Right ventricle myocardium inferior (tissue), 1 donor: ENCODE measurements around the gene EHD1. TPM values are rescaled to one million over a fixed set of nuclear protein-coding genes. Genes with fewer than 3 reads are reported as not detected.

Experiments used
- microRNA-seq: library from miRNA; unstranded; fragments of <30 nt; microRNA quantifications from one replicate; pipeline ENCODE4 v1.2.0, GENCODE V29; 2020
- total RNA-seq: library from RNA; stranded (reverse); fragmentation: NEBNext Ultra II Directional; extraction: Animal tissue kit (Norgen Biotek cat#: 25700); gene quantifications from one replicate; pipeline ENCODE4 v1.2.1, GENCODE V29; 2021
- donor health status: DM: no; HTN: yes; CAD: no; lungs with severe emphysema.

EHD1 gene
- total RNA-seq, 1 donor from 2014 or later = 56.0 TPM

Small RNA genes lying within 50 kb of the gene (microRNA-seq; reads per million reads assigned to microRNA genes)
- not detected for gene MIR6749
- gene MIR6750 = not detected

Other genes starting within 250 kb of the EHD1 start
- gene NRXN2, start 155.4 kb downstream of the EHD1 start, total RNA-seq = 1.9 TPM
- 46.8 TPM for gene RASGRP2, start 134.5 kb downstream of the EHD1 start, total RNA-seq
- 179 TPM for gene PYGM, start 118.6 kb downstream of the EHD1 start, total RNA-seq
- 172 TPM for gene SF1, start 100.1 kb downstream of the EHD1 start, total RNA-seq
- 11.3 TPM for gene MAP4K2, start 75.4 kb downstream of the EHD1 start, total RNA-seq
- gene MEN1, start 68.1 kb downstream of the EHD1 start, total RNA-seq = 8.4 TPM
- gene CDC42BPG, start 34.0 kb downstream of the EHD1 start, total RNA-seq = 0.16 TPM
- gene ATG2A, start 38.6 kb upstream of the EHD1 start, total RNA-seq = 10.7 TPM
- 20.6 TPM for gene PPP2R5B, start 46.1 kb upstream of the EHD1 start, total RNA-seq
- not detected for gene GPHA2, start 57.3 kb upstream of the EHD1 start, total RNA-seq
- gene MAJIN, start 93.5 kb upstream of the EHD1 start, total RNA-seq = not detected
- gene BATF2, start 118.3 kb upstream of the EHD1 start, total RNA-seq = 1.5 TPM
- gene ARL2, start 135.5 kb upstream of the EHD1 start, total RNA-seq = 131 TPM
- gene SNX15, start 148.8 kb upstream of the EHD1 start, total RNA-seq = 18.3 TPM
- gene SAC3D1, start 162.6 kb upstream of the EHD1 start, total RNA-seq = 7.5 TPM
- 3.4 TPM for gene NAALADL1, start 179.9 kb upstream of the EHD1 start, total RNA-seq
- gene CDCA5, start 205.4 kb upstream of the EHD1 start, total RNA-seq = 1.7 TPM
- gene ZFPL1, start 205.6 kb upstream of the EHD1 start, total RNA-seq = 25.0 TPM
- 95.2 TPM for gene VPS51, start 217.6 kb upstream of the EHD1 start, total RNA-seq
- 53.1 TPM for gene TM7SF2, start 233.3 kb upstream of the EHD1 start, total RNA-seq
- gene ZNHIT2, start 239.1 kb upstream of the EHD1 start, total RNA-seq = 5.8 TPM
- 714 TPM for gene FAU, start 243.5 kb upstream of the EHD1 start, total RNA-seq
- 35.8 TPM for gene MRPL49, start 243.7 kb upstream of the EHD1 start, total RNA-seq